ENCODE measurements around the gene PNPLA1.

GRCh38 chr6:36322591-36322990, 52.7 kb downstream of the PNPLA1 start:
- TF ChIP-seq TAF1 (IDR thresholded peaks at IDR 0.05; ENCODE audit: low read depth, low read length) (no peak), POLR2A (IDR thresholded peaks at IDR 0.05; ENCODE audit: low read depth, low read length) (no peak), POU2F2 (IDR thresholded peaks at IDR 0.05; ENCODE audit: low read depth, low read length) (no peak), POLR2AphosphoS5 (IDR thresholded peaks at IDR 0.05; ENCODE audit: low read depth, low read length) (no peak), SPI1 (IDR thresholded peaks at IDR 0.05; ENCODE audit: low read depth, low read length) (no peak), PAX5 (IDR thresholded peaks at IDR 0.05; ENCODE audit: insufficient read depth, low read length, severe bottlenecking) (no peak)

Measured in GM12891 (cell line).